ENCODE measurements around the gene PAK6. TPM values are rescaled to one million over a fixed set of nuclear protein-coding genes. Genes with fewer than 3 reads are reported as not detected.

PAK6 gene
- total RNA-seq, 1 experiment from 2014 or later = 0.84 TPM

DNA sequence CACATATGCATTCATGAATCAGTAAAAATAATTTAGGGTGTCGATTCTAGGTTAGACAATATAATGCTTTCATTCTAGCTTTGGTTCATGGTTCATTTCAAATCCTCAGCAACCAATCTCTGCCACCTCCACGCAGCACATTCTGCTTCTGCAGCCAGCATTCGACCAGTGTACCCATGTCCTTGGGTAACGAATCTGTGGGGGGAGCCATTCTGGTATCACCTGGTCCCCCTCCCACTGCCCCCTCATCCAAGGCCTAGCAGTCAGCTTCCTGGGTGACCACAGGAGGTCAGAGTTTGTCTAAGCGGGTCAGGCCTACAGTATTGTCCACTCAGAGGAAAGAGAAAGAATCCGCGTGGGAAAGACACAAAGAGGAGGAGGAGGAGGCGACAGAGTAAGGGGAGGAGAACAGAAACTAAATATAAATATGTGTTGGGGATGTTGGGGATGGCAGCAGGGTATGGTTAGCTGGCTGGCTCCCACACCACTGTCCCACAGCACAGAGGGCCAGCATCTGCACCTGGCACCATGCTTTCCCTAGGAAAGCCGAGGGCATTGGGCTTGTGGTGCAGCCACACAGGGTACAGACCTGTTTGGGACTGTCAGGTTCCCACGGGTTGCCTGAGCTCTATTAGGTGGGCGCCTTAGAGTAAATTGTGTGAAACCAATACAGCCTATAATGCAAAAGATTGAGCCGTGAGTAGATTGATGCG lies 12.1 kb downstream of the PAK6 start:
- Histone ChIP-seq H3K36me3 (ENCODE audit: insufficient read depth, low read length, poor library complexity, severe bottlenecking) (no peaks in the 10 kb centered on the region), H3K27me3 (replicated peaks; ENCODE audit: insufficient read depth, low read depth, low read length, poor library complexity) (no peaks in the 10 kb centered on the region), H3K9me3 (ENCODE audit: low read depth, low read length, poor library complexity, severe bottlenecking) (no peaks in the 10 kb centered on the region), H3K4me1 (ENCODE audit: insufficient read depth, low read length, poor library complexity, severe bottlenecking) (peaks cover 10% of the 10 kb centered on the region), H3K4me3 (ENCODE audit: low read depth, low read length, poor library complexity, severe bottlenecking) (no peak overlapping the region), H3K27ac (ENCODE audit: low read depth, low read length, poor library complexity, severe bottlenecking) (no peak overlapping the region)
- DNase-seq (ENCODE audit: low spot score) = no peak
- ChIA-PET CTCF (no interaction called here), POLR2A (ENCODE audit: low non-redundant PET) (no interaction called here)
- TF ChIP-seq, protein P1, sequence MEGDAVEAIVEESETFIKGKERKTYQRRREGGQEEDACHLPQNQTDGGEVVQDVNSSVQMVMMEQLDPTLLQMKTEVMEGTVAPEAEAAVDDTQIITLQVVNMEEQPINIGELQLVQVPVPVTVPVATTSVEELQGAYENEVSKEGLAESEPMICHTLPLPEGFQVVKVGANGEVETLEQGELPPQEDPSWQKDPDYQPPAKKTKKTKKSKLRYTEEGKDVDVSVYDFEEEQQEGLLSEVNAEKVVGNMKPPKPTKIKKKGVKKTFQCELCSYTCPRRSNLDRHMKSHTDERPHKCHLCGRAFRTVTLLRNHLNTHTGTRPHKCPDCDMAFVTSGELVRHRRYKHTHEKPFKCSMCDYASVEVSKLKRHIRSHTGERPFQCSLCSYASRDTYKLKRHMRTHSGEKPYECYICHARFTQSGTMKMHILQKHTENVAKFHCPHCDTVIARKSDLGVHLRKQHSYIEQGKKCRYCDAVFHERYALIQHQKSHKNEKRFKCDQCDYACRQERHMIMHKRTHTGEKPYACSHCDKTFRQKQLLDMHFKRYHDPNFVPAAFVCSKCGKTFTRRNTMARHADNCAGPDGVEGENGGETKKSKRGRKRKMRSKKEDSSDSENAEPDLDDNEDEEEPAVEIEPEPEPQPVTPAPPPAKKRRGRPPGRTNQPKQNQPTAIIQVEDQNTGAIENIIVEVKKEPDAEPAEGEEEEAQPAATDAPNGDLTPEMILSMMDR (conservative IDR thresholded peaks at IDR 0.05; ENCODE audit: low read depth, low read length) = no peak
- no peak for TF ChIP-seq EZH2 (IDR thresholded peaks at IDR 0.05; ENCODE audit: borderline replicate concordance, low read depth, low read length, poor library complexity, severe bottlenecking)
- no TSS peak for BruUV-seq (replicated peaks)
- intact Hi-C loops (cut with micrococcal nuclease; ENCODE audit: unreplicated experiment) = no loop called here

- no peak overlapping the region for H3K4me3 ChIP-seq (ENCODE audit: low read depth, low read length, poor library complexity, severe bottlenecking)
- POLR2A ChIA-PET (ENCODE audit: low non-redundant PET) = no interaction called here
- intact Hi-C loops (cut with micrococcal nuclease; ENCODE audit: unreplicated experiment) = no loop called here
- no peaks in the 10 kb centered on the region for H3K27me3 ChIP-seq (replicated peaks; ENCODE audit: insufficient read depth, low read depth, low read length, poor library complexity)
- H3K4me1 ChIP-seq (ENCODE audit: insufficient read depth, low read length, poor library complexity, severe bottlenecking) = peaks cover 10% of the 10 kb centered on the region
- CTCF ChIA-PET = no interaction called here
- no TSS peak for BruUV-seq (replicated peaks)
- DNase-seq (ENCODE audit: low spot score) = no peak
- no peak overlapping the region for H3K27ac ChIP-seq (ENCODE audit: low read depth, low read length, poor library complexity, severe bottlenecking)
- no peak for TF ChIP-seq EZH2 (IDR thresholded peaks at IDR 0.05; ENCODE audit: borderline replicate concordance, low read depth, low read length, poor library complexity, severe bottlenecking)
- TF ChIP-seq, protein P1 (conservative IDR thresholded peaks at IDR 0.05; ENCODE audit: low read depth, low read length) = no peak
- no peaks in the 10 kb centered on the region for H3K9me3 ChIP-seq (ENCODE audit: low read depth, low read length, poor library complexity, severe bottlenecking)
- H3K36me3 ChIP-seq (ENCODE audit: insufficient read depth, low read length, poor library complexity, severe bottlenecking) = no peaks in the 10 kb centered on the region
Measured at GRCh38 chr15:40251486-40252140, 12.8 kb downstream of the PAK6 start.

DNA sequence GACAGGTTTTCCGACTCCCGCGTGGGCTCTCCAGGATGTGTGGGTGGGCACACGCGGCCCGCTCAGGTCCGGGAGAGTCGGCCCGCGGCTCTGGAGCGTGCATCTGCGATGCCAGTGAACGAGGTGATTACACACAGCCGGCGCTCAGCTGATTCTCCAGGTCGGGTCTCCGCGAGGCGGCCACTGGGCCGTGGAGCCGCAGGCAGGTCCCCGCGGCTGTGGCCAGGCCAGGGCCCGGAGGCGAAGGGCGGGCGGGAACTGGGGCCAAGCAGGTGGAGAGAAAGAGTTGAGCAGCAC lies 13.2 kb downstream of the PAK6 start:
- BruUV-seq (replicated peaks) = no TSS peak
- POLR2A ChIA-PET (ENCODE audit: low non-redundant PET) = no interaction called here
- TF ChIP-seq EZH2 (IDR thresholded peaks at IDR 0.05; ENCODE audit: borderline replicate concordance, low read depth, low read length, poor library complexity, severe bottlenecking) = no peak
- TF ChIP-seq, protein P1 (conservative IDR thresholded peaks at IDR 0.05; ENCODE audit: low read depth, low read length) = no peak
- Histone ChIP-seq H3K4me3 (ENCODE audit: low read depth, low read length, poor library complexity, severe bottlenecking) (no peak overlapping the region), H3K27ac (ENCODE audit: low read depth, low read length, poor library complexity, severe bottlenecking) (no peak overlapping the region), H3K36me3 (ENCODE audit: insufficient read depth, low read length, poor library complexity, severe bottlenecking) (no peaks in the 10 kb centered on the region), H3K4me1 (ENCODE audit: insufficient read depth, low read length, poor library complexity, severe bottlenecking) (peaks cover 10% of the 10 kb centered on the region), H3K9me3 (ENCODE audit: low read depth, low read length, poor library complexity, severe bottlenecking) (no peaks in the 10 kb centered on the region), H3K27me3 (replicated peaks; ENCODE audit: insufficient read depth, low read depth, low read length, poor library complexity) (no peaks in the 10 kb centered on the region)
- intact Hi-C loops (cut with micrococcal nuclease; ENCODE audit: unreplicated experiment) = no loop called here
- no peak for DNase-seq (ENCODE audit: low spot score)
- CTCF ChIA-PET = no interaction called here
